Testis (tissue), 2 donors: Measurements from ENCODE around the gene PNPLA2.

Experiments
- CTCF ChIP-seq, 3 experiments: fragments of 450-650 bp in 2 of 3; fragments of 200-600 bp in 1 of 3; sonication (generic) in 1 of 3; IDR thresholded peaks; one replicate each; pipeline ENCODE4 v1.5.1; 2016 to 2019; ENCODE audit warnings: antibody characterized with exemption in 3 of 3, mild to moderate bottlenecking in 2 of 3, moderate library complexity in 1 of 3
- POLR2A ChIP-seq: fragments of 450-650 bp; IDR thresholded peaks from one replicate; pipeline ENCODE4 v1.6.1; 2017; ENCODE audit warnings: antibody characterized with exemption, mild to moderate bottlenecking, moderate library complexity

- TF ChIP-seq CTCF (IDR thresholded peaks at IDR 0.05), result no peak
- TF ChIP-seq POLR2A, result no peak
Measured at GRCh38 chr11:861105-861479, 42.4 kb downstream of the PNPLA2 start.
